H1 (cell line): ENCODE results near the gene ZNF677. TPM values are rescaled to one million over a fixed set of nuclear protein-coding genes. Genes with fewer than 3 reads are reported as not detected.

Source experiments
- ASH2L ChIP-seq: fragments of 200-600, 300-600 bp; sonication (generic); IDR thresholded peaks from one replicate; pipeline ENCODE4 v1.7.1; 2017; ENCODE audit warnings: low read length
- GTF2F1 ChIP-seq: IDR thresholded peaks from 2 replicates; pipeline ENCODE4 v1.6.1; 2012; ENCODE audit warnings: low read depth, low read length, improper control_type of control experiment, borderline replicate concordance
- KDM5A ChIP-seq: fragments of 200-600 bp; IDR thresholded peaks from 2 replicates; pipeline ENCODE4 v1.7.1; 2012; ENCODE audit warnings: mild to moderate bottlenecking, low read length, inconsistent platforms, mixed read lengths
- MAFK ChIP-seq: IDR thresholded peaks from 2 replicates; pipeline ENCODE4 v1.6.1; 2012; ENCODE audit warnings: low read depth, mild to moderate bottlenecking, improper control_type of control experiment, low read length
- PHF8 ChIP-seq: fragments of 200-600 bp; sonication (generic); conservative IDR thresholded peaks from 2 replicates; pipeline ENCODE4 v1.7.1; 2012; ENCODE audit warnings: low read depth, mild to moderate bottlenecking, inconsistent platforms, low read length, moderate library complexity
- SIRT6 ChIP-seq: IDR thresholded peaks from one replicate; pipeline ENCODE4 v1.7.1; 2012; ENCODE audit warnings: low read length, inconsistent platforms
- SP2 ChIP-seq: IDR thresholded peaks from 2 replicates; pipeline ENCODE4 v1.6.1; 2012; ENCODE audit warnings: mild to moderate bottlenecking, low read length, inconsistent platforms
- SRF ChIP-seq: IDR thresholded peaks from 2 replicates; pipeline ENCODE4 v1.6.1; 2011; ENCODE audit warnings: mild to moderate bottlenecking, low read depth, low read length, moderate library complexity
- SUZ12 ChIP-seq: fragments of 200-600 bp; sonication (generic); IDR thresholded peaks from 2 replicates; pipeline ENCODE4 v1.6.1; 2012; ENCODE audit warnings: mild to moderate bottlenecking, inconsistent platforms, low read length, moderate library complexity, mixed read lengths
- TAF1 ChIP-seq: IDR thresholded peaks from 2 replicates; pipeline ENCODE4 v1.6.1; 2011; ENCODE audit warnings: mild to moderate bottlenecking, low read depth, low read length
- TCF12 ChIP-seq: IDR thresholded peaks from 2 replicates; pipeline ENCODE4 v1.6.1; 2011; ENCODE audit warnings: low read depth, mild to moderate bottlenecking, low read length
- polyA plus RNA-seq, 7 experiments: library from polyadenylated mRNA; depleted of rRNA in 3 of 7; stranded (reverse) in 5 of 7; unstranded in 2 of 7; fragments of >200 nt in 5 of 7; fragments of 200-250 nt in 2 of 7; gene quantifications; 1 replicate in 5 of 7; 2 replicates in 1 of 7; 4 replicates in 1 of 7; pipeline versions ENCODE4 v1.2.1 to v1.2.3, GENCODE V29; 2011 to 2013; ENCODE audit warnings: missing spikeins in 2 of 7, mixed read lengths in 2 of 7
- total RNA-seq: library from RNA; stranded (reverse); fragmentation: NEBNext Ultra II Directional; extraction: Animal tissue kit (Norgen Biotek cat#: 25700); gene quantifications from 2 replicates; pipeline ENCODE4 v1.2.1, GENCODE V29; 2021
- TF ChIP-seq, protein P1 (sequence below): IDR thresholded peaks from 2 replicates; pipeline ENCODE4 v1.6.1; 2012; ENCODE audit warnings: inconsistent platforms
- TF ChIP-seq, protein P2 (sequence below): IDR thresholded peaks from 2 replicates; pipeline ENCODE4 v1.6.1; 2011; ENCODE audit warnings: low read depth, mild to moderate bottlenecking, low read length; ENCODE audit not compliant: insufficient read depth

ZNF677 gene
- total and polyA plus RNA-seq, 2 of the 8 experiments (the other 6 are each of a cell fraction or from before 2014, with no cell fraction given): 29.6 to 37.0 TPM

DNA sequence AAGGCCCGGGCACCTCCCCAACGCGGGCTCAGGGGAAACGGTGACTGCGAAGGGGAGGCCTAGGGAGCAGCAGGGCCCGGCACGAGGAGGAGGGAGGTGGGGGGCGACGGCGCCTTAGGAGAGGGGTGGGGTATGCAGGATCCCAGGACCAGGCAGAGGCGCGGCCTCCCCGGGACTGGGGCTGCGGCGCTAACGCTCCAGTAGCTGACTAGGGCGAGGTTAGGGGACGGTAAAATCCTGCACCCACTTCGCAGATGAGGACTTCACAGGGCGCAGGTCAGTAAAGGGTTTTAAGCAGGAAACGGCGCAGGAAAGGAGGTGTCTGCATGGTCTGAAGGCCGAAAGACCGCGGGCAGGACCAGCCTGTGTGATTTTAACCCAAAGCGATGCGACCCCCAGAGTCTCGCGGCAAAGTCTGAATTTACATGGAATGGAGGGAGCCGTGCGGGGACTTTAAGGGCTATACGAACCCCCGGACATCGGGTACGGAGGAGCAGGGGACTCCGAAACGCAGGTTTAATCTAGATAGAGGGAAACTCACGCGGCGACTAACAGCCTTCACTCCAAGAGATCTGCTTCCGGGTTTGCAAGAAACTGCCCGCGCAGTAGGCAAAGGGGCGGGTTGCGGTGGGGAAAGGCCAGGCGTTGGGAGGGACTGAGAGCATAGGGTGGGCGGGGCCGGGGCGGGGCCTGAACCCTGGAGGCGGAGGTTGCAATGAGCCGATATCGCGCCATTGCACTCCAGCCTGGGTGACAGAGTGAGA lies 61.7 kb downstream of the ZNF677 start, which contains the start of gene ZNF665 (continued):
- peak; percentile 80 for TF ChIP-seq TAF1
- peak; percentile 40 for TF ChIP-seq ASH2L
- TF ChIP-seq GTF2F1: no peak
- no peak for TF ChIP-seq SP2
- TF ChIP-seq SUZ12: no peak
- peak; percentile 56 for TF ChIP-seq PHF8
- TF ChIP-seq, protein P1, sequence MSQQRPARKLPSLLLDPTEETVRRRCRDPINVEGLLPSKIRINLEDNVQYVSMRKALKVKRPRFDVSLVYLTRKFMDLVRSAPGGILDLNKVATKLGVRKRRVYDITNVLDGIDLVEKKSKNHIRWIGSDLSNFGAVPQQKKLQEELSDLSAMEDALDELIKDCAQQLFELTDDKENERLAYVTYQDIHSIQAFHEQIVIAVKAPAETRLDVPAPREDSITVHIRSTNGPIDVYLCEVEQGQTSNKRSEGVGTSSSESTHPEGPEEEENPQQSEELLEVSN: no peak; the same call in none of the 2 replicates
- no peak for TF ChIP-seq KDM5A
- TF ChIP-seq MAFK: no peak
- TF ChIP-seq SRF: no peak
- TF ChIP-seq, protein P2, sequence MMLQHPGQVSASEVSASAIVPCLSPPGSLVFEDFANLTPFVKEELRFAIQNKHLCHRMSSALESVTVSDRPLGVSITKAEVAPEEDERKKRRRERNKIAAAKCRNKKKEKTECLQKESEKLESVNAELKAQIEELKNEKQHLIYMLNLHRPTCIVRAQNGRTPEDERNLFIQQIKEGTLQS: no peak
- no peak for TF ChIP-seq TCF12
- no peak for TF ChIP-seq SIRT6
